Smooth muscle cell (in vitro differentiated cells): ENCODE results near the gene TBPL2. TPM values are rescaled to one million over a fixed set of nuclear protein-coding genes. Genes with fewer than 3 reads are reported as not detected.

Experiments used
- DNase-seq: peaks from one replicate; lab custom pipeline; 2025; ENCODE audit not compliant: unreplicated experiment; lab: John Stamatoyannopoulos, UW
- H2AFZ ChIP-seq: fragments of 200-600 bp; sonication (generic); 2 replicates; pipeline ENCODE4 v1.6.0; 2016; ENCODE audit warnings: antibody characterized with exemption, low read depth, mild to moderate bottlenecking
- H3F3A ChIP-seq: fragments of 200-600 bp; sonication (generic); 2 replicates; pipeline ENCODE4 v1.6.0; 2017; ENCODE audit warnings: antibody characterized with exemption, low read depth
- H3K27ac ChIP-seq: fragments of 200-600 bp; sonication (generic); 2 replicates; pipeline ENCODE4 v1.5.1; 2016; ENCODE audit warnings: low read depth, mild to moderate bottlenecking
- H3K27me3 ChIP-seq: fragments of 200-600 bp; sonication (generic); 2 replicates; pipeline ENCODE4 v1.6.1; 2016; ENCODE audit warnings: low read depth, mild to moderate bottlenecking
- H3K36me3 ChIP-seq: fragments of 200-600 bp; sonication (generic); 2 replicates; pipeline ENCODE4 v1.5.1; 2016; ENCODE audit warnings: low read depth
- H3K4me1 ChIP-seq: fragments of 200-600 bp; sonication (generic); 2 replicates; pipeline ENCODE4 v1.5.1; 2016; ENCODE audit warnings: low read depth
- H3K4me2 ChIP-seq: fragments of 200-600 bp; sonication (generic); 2 replicates; pipeline ENCODE4 v1.6.0; 2016; ENCODE audit warnings: mild to moderate bottlenecking
- H3K4me3 ChIP-seq: fragments of 200-600 bp; sonication (generic); 2 replicates; pipeline ENCODE4 v1.5.1; 2016; ENCODE audit warnings: mild to moderate bottlenecking
- H3K79me2 ChIP-seq: fragments of 200-600 bp; sonication (generic); 2 replicates; pipeline ENCODE4 v1.6.0; 2016; ENCODE audit warnings: low read depth, mild to moderate bottlenecking
- H3K9ac ChIP-seq: fragments of 200-600 bp; sonication (generic); 2 replicates; pipeline ENCODE4 v1.6.0; 2016; ENCODE audit warnings: low read depth
- H3K9me3 ChIP-seq: fragments of 200-600 bp; sonication (generic); replicated peaks from 2 replicates; pipeline ENCODE4 v1.5.1; 2016; ENCODE audit warnings: low read depth
- H4K20me1 ChIP-seq: fragments of 200-600 bp; sonication (generic); 2 replicates; pipeline ENCODE4 v1.6.0; 2016; ENCODE audit warnings: low read depth
- CTCF ChIP-seq: fragments of 200-600 bp; sonication (generic); IDR thresholded peaks from 2 replicates; pipeline ENCODE4 v1.5.1; 2017; ENCODE audit warnings: borderline replicate concordance, mild to moderate bottlenecking, antibody characterized with exemption; ENCODE audit not compliant: insufficient read depth, poor library complexity, severe bottlenecking
- WGBS: methylation state at CpG from one replicate; pipeline ENCODE4 v1.1.7; 2016; ENCODE audit warnings: low lambda C conversion rate; 5-methylcytosine and 5-hydroxymethylcytosine counted together
- polyA plus RNA-seq: library from polyadenylated mRNA; unstranded; fragments of >200 nt; fragmentation: Nextera tagmentation; extraction: Ambion mirVana; gene quantifications from 2 replicates; pipeline ENCODE4 v1.2.1, GENCODE V29; 2016
- total RNA-seq: library from RNA; depleted of rRNA; stranded (reverse); fragments of >200 nt; gene quantifications from 2 replicates; pipeline ENCODE4 v1.2.3, GENCODE V29; 2014

The TBPL2 gene
- not detected in 2 replicates for total RNA-seq
- polyA plus RNA-seq = not detected in 2 replicates

- Histone ChIP-seq H3K36me3 (no peaks in the 10 kb centered on the region), H3F3A (no peaks in the 10 kb centered on the region), H3K27me3 (peaks cover 4% of the 10 kb centered on the region), H3K9ac (no peak within 1 kb of the TSS), H4K20me1 (no peaks in the 10 kb centered on the region), H2AFZ (no peak within 1 kb of the TSS), H3K27ac (no peak within 1 kb of the TSS), H3K4me2 (peak within 1 kb of the TSS; percentile 65), H3K9me3 (no peaks in the 10 kb centered on the region), H3K4me3 (no peak within 1 kb of the TSS), H3K79me2 (no peaks in the 10 kb centered on the region), H3K4me1 (no peaks in the 10 kb centered on the region)
- peak; percentile 30 for TF ChIP-seq CTCF
- 34% methylated on average over 23 of the region's 29 CpGs for WGBS
- DNase-seq = no peak
Observed at GRCh38 chr14:55440385-55440784, at the start of gene TBPL2. Gene TBPL2, minus strand, starts transcription at chr14:55440616. Its CDS starts 167 bp downstream, at chr14:55440449.

GRCh38 chr14:55488204-55488603, 47.8 kb upstream of the TBPL2 start:
- H3K4me1 ChIP-seq = no peaks in the 10 kb centered on the region
- H3K36me3 ChIP-seq = no peaks in the 10 kb centered on the region
- no peak for TF ChIP-seq CTCF
- no peak overlapping the region for H3K4me3 ChIP-seq
- H3K27me3 ChIP-seq = no peaks in the 10 kb centered on the region
- H3K9ac ChIP-seq = no peak overlapping the region
- WGBS = 76% methylated on average over 4 of the region's 4 CpGs
- no peaks in the 10 kb centered on the region for H3K9me3 ChIP-seq
- no peaks in the 10 kb centered on the region for H3K79me2 ChIP-seq
- no peaks in the 10 kb centered on the region for H4K20me1 ChIP-seq
- no peak overlapping the region for H3K4me2 ChIP-seq
- no peaks in the 10 kb centered on the region for H3F3A ChIP-seq
- H2AFZ ChIP-seq = no peak overlapping the region
- H3K27ac ChIP-seq = no peak overlapping the region
- DNase-seq = no peak

GRCh38 chr14:55482936-55483605, 42.7 kb upstream of the TBPL2 start:
- Histone ChIP-seq H3K79me2 (no peaks in the 10 kb centered on the region), H3K9ac (no peak overlapping the region), H4K20me1 (no peaks in the 10 kb centered on the region), H3K4me3 (no peak overlapping the region), H3K27ac (no peak overlapping the region), H2AFZ (no peak overlapping the region), H3K4me1 (no peaks in the 10 kb centered on the region), H3K4me2 (no peak overlapping the region), H3K27me3 (no peaks in the 10 kb centered on the region), H3F3A (no peaks in the 10 kb centered on the region), H3K9me3 (no peaks in the 10 kb centered on the region), H3K36me3 (no peaks in the 10 kb centered on the region)
- no peak for DNase-seq
- no peak for TF ChIP-seq CTCF
- 91% methylated on average over 4 of the region's 4 CpGs for WGBS

- no peak overlapping the region for H3K4me3 ChIP-seq
- H3K27ac ChIP-seq = no peak overlapping the region
- no peak overlapping the region for H2AFZ ChIP-seq
- H3K4me1 ChIP-seq = no peaks in the 10 kb centered on the region
- H3K4me2 ChIP-seq = no peak overlapping the region
- H3K9me3 ChIP-seq = no peaks in the 10 kb centered on the region
- H3K36me3 ChIP-seq = no peaks in the 10 kb centered on the region
- no peak for TF ChIP-seq CTCF
- no peaks in the 10 kb centered on the region for H3F3A ChIP-seq
- 88% methylated on average over 5 of the region's 5 CpGs for WGBS
- no peak for DNase-seq
- no peaks in the 10 kb centered on the region for H4K20me1 ChIP-seq
- no peaks in the 10 kb centered on the region for H3K79me2 ChIP-seq
- no peak overlapping the region for H3K9ac ChIP-seq
- no peaks in the 10 kb centered on the region for H3K27me3 ChIP-seq
Observed at GRCh38 chr14:55481769-55482168, 41.4 kb upstream of the TBPL2 start.
